Endothelial cell of umbilical vein (primary cell): ENCODE results near the gene TUBB4A. TPM values are rescaled to one million over a fixed set of nuclear protein-coding genes. Genes with fewer than 3 reads are reported as not detected.

ENCODE experiments used
- BruUV-seq: library from RNA; stranded (reverse); fragments of 400-500 nt; replicated peaks from 2 replicates; lab custom pipeline; 2021; lab: Mats Ljungman, UMichigan
- CTCF ChIA-PET: fragments of 300-600, 350-600 bp; sonication (Branson Sonifier 250); formaldehyde crosslinking; loops from one replicate; lab custom pipeline; 2021; ENCODE audit warnings: antibody characterized with exemption, inconsistent platforms; lab: Charles Lee
- POLR2A ChIA-PET: fragments of 300-600, 350-600 bp; sonication (Branson Sonifier 250); formaldehyde crosslinking; loops from one replicate; lab custom pipeline; 2021; ENCODE audit warnings: antibody characterized with exemption, inconsistent platforms; lab: Charles Lee
- DNase-seq: peaks from one replicate; pipeline ENCODE4 v3.0.0-alpha.2; 2011; ENCODE audit warnings: low read depth, low spot score
- FAIRE-seq: peaks from 2 replicates; lab custom pipeline; 2011; peaks lifted over from hg19 to GRCh38; lab: Jason Lieb, UNC
- H2AFZ ChIP-seq: 2 replicates; pipeline ENCODE4 v1.6.0; 2012; ENCODE audit warnings: low read depth, low read length, control low read depth, inconsistent platforms
- H3K27ac ChIP-seq: 2 replicates; pipeline ENCODE4 v1.5.1; 2011; ENCODE audit warnings: low read depth, mild to moderate bottlenecking, control low read depth, low read length, moderate library complexity; ENCODE audit not compliant: insufficient read depth
- H3K27me3 ChIP-seq, 2 experiments: 2 replicates each; pipeline versions ENCODE4 v1.6.0 to v1.6.1; 2011; ENCODE audit warnings: low read length in 2 of 2, mixed read lengths in 1 of 2; ENCODE audit not compliant: control insufficient read depth in 2 of 2, insufficient read depth in 2 of 2
- H3K36me3 ChIP-seq, 2 experiments: 2 replicates in 1 of 2; 3 replicates in 1 of 2; pipeline ENCODE4 v1.5.1; 2011; ENCODE audit warnings: low read length in 2 of 2, mild to moderate bottlenecking in 1 of 2, moderate library complexity in 1 of 2; ENCODE audit not compliant: control insufficient read depth in 2 of 2, insufficient read depth in 2 of 2; ENCODE audit errors: extremely low read depth in 1 of 2
- H3K4me1 ChIP-seq: 3 replicates; pipeline ENCODE4 v1.5.1; 2011; ENCODE audit warnings: mild to moderate bottlenecking, low read length; ENCODE audit not compliant: control insufficient read depth, insufficient read depth; ENCODE audit errors: extremely low read depth
- H3K4me2 ChIP-seq: 2 replicates; pipeline ENCODE4 v1.6.1; 2011; ENCODE audit warnings: low read length, control low read depth, mixed read lengths; ENCODE audit not compliant: insufficient read depth
- H3K4me3 ChIP-seq, 3 experiments: fragments of 200-600 bp in 1 of 3; sonication (generic), shearing (Covaris generic) in 1 of 3; replicated peaks in 1 of 3; 2 replicates each; pipeline ENCODE4 v1.5.1; 2011 to 2016; ENCODE audit warnings: control low read depth in 3 of 3, low read length in 3 of 3, mild to moderate bottlenecking in 2 of 3, inconsistent platforms in 1 of 3, low read depth in 1 of 3, moderate library complexity in 1 of 3; ENCODE audit not compliant: insufficient read depth in 1 of 3
- H3K79me2 ChIP-seq: 2 replicates; pipeline ENCODE4 v1.6.0; 2012; ENCODE audit warnings: low read length, inconsistent platforms; ENCODE audit not compliant: control insufficient read depth, insufficient read depth
- H3K9ac ChIP-seq: replicated peaks from 2 replicates; pipeline ENCODE3; 2011; ENCODE audit warnings: low read length, control low read depth; ENCODE audit not compliant: insufficient read depth; ENCODE audit errors: extremely low read depth
- H3K9me1 ChIP-seq: replicated peaks from 3 replicates; pipeline ENCODE4 v1.6.0; 2011; ENCODE audit warnings: mild to moderate bottlenecking, low read length; ENCODE audit not compliant: control insufficient read depth, insufficient read depth; ENCODE audit errors: extremely low read depth
- H3K9me3 ChIP-seq: replicated peaks from 2 replicates; pipeline ENCODE4 v1.5.1; 2012; ENCODE audit warnings: low read length, inconsistent platforms; ENCODE audit not compliant: control insufficient read depth, insufficient read depth
- H4K20me1 ChIP-seq: replicated peaks from 2 replicates; pipeline ENCODE3; 2011; ENCODE audit warnings: mild to moderate bottlenecking, low read length; ENCODE audit not compliant: control insufficient read depth, insufficient read depth; ENCODE audit errors: extremely low read depth
- CTCF ChIP-seq, 2 donors: IDR thresholded peaks; 1 replicate in 1 of 2; 2 replicates in 1 of 2; pipeline ENCODE4 v1.5.1; 2011; ENCODE audit warnings: low read length in 2 of 2, mild to moderate bottlenecking in 2 of 2, moderate library complexity in 2 of 2, control low read depth in 1 of 2, inconsistent platforms in 1 of 2, low read depth in 1 of 2; ENCODE audit not compliant: insufficient read depth in 1 of 2; ENCODE audit errors: extremely low read depth in 1 of 2
- EZH2 ChIP-seq: IDR thresholded peaks from 2 replicates; pipeline ENCODE4 v1.6.1; 2012; ENCODE audit warnings: borderline replicate concordance, low read depth, mild to moderate bottlenecking, moderate library complexity, low read length, inconsistent platforms; ENCODE audit not compliant: severe bottlenecking
- FOS ChIP-seq: IDR thresholded peaks from 2 replicates; pipeline ENCODE4 v1.6.1; 2011; ENCODE audit warnings: mild to moderate bottlenecking, low read length, moderate library complexity, borderline replicate concordance; ENCODE audit not compliant: insufficient read depth
- GATA2 ChIP-seq: IDR thresholded peaks from 2 replicates; pipeline ENCODE4 v1.7.0; 2011; ENCODE audit warnings: low read depth, mild to moderate bottlenecking, moderate library complexity, mixed read lengths, low read length; ENCODE audit not compliant: insufficient read length, insufficient read depth
- JUN ChIP-seq: IDR thresholded peaks from 2 replicates; pipeline ENCODE4 v1.6.1; 2011; ENCODE audit warnings: borderline replicate concordance, low read depth; ENCODE audit not compliant: insufficient read length, insufficient read depth
- MAX ChIP-seq: IDR thresholded peaks from 2 replicates; pipeline ENCODE4 v1.6.1; 2011; ENCODE audit not compliant: insufficient read depth, insufficient read length
- MYC ChIP-seq: IDR thresholded peaks from one replicate; pipeline ENCODE4 v1.6.1; 2011; ENCODE audit warnings: mild to moderate bottlenecking, low read depth, low read length
- POLR2A ChIP-seq: IDR thresholded peaks from 2 replicates; pipeline ENCODE4 v1.6.1; 2012; ENCODE audit warnings: low read depth, mild to moderate bottlenecking, control low read depth, low read length
- POLR2AphosphoS5 ChIP-seq: IDR thresholded peaks from 2 replicates; pipeline ENCODE4 v1.6.1; 2012; ENCODE audit warnings: low read depth, mild to moderate bottlenecking, control low read depth, low read length, moderate library complexity; ENCODE audit not compliant: insufficient read depth
- dilution Hi-C: fragments of 300-500 bp; cut with MboI; formaldehyde crosslinking; loops from one replicate; pipeline ENCODE4 v1.15.0; 2019; ENCODE audit warnings: low sequenced_read_pairs; ENCODE audit not compliant: extremely low pct_ligation_motif_present
- intact Hi-C: fragments of 100-400 bp; cut with micrococcal nuclease; formaldehyde crosslinking; loops from one replicate; pipeline ENCODE4 v1.10.0; 2022
- polyA plus RNA-seq, 4 experiments: library from polyadenylated mRNA; depleted of rRNA in 3 of 4; stranded (reverse) in 3 of 4; unstranded in 1 of 4; fragments of >200 nt; gene quantifications; 2 replicates each; pipeline versions ENCODE4 v1.2.1 to v1.2.3, GENCODE V29; 2011 to 2012; ENCODE audit warnings: missing spikeins in 1 of 4
- total RNA-seq: library from RNA; stranded (reverse); gene quantifications from 2 replicates; pipeline ENCODE4 v1.2.3, GENCODE V29; 2021

The TUBB4A gene
- total and polyA plus RNA-seq, 2 donors (not counting 3 experiments of a cell fraction or from before 2014, with no cell fraction given): not detected

GRCh38 chr19:6522712-6523111 lies 20.6 kb upstream of the TUBB4A start:
- no peak for FAIRE-seq
- no TSS peak for BruUV-seq

More at GRCh38 chr19:6522712-6523111, 20.6 kb upstream of the TUBB4A start:
- TF ChIP-seq GATA2 (no peak), MYC (no peak), JUN (no peak), FOS (no peak), POLR2A (no peak), CTCF (IDR thresholded peaks at IDR 0.05; ENCODE audit: extremely low read depth in 1 of 2, insufficient read depth in 1 of 2, low read depth in 1 of 2, low read length in 2 of 2) (no peak), MAX (no peak), POLR2AphosphoS5 (no peak), EZH2 (no peak)
- H3K9me3 ChIP-seq: no peaks in the 10 kb centered on the region
- dilution Hi-C loops: no loop called here
- no peaks in the 10 kb centered on the region for H4K20me1 ChIP-seq
- no peak for DNase-seq
- no peaks in the 10 kb centered on the region for H3K79me2 ChIP-seq
- intact Hi-C loops: no loop called here
- H3K27ac ChIP-seq: no peak overlapping the region
- POLR2A ChIA-PET: interaction anchor here (0.6 kb wide), 1 partner anchor 547 kb away, joined by 3 read pairs; the partner anchor contains the start of gene ZNF557
- H3K4me3 ChIP-seq: no peak overlapping the region
- H3K9me1 ChIP-seq: no peaks in the 10 kb centered on the region
- H2AFZ ChIP-seq: no peak overlapping the region
- H3K36me3 ChIP-seq: no peaks in the 10 kb centered on the region
- CTCF ChIA-PET: interaction anchor here (7.3 kb wide), 1 partner anchor 109 kb away, joined by 100 read pairs; no protein-coding TSS in a partner anchor
- no peak overlapping the region for H3K9ac ChIP-seq
- H3K4me2 ChIP-seq: no peak overlapping the region
- no peaks in the 10 kb centered on the region for H3K27me3 ChIP-seq
- peaks cover 4% of the 10 kb centered on the region for H3K4me1 ChIP-seq
